ENCODE results near the gene CDK16.

CDK16 gene

DNA sequence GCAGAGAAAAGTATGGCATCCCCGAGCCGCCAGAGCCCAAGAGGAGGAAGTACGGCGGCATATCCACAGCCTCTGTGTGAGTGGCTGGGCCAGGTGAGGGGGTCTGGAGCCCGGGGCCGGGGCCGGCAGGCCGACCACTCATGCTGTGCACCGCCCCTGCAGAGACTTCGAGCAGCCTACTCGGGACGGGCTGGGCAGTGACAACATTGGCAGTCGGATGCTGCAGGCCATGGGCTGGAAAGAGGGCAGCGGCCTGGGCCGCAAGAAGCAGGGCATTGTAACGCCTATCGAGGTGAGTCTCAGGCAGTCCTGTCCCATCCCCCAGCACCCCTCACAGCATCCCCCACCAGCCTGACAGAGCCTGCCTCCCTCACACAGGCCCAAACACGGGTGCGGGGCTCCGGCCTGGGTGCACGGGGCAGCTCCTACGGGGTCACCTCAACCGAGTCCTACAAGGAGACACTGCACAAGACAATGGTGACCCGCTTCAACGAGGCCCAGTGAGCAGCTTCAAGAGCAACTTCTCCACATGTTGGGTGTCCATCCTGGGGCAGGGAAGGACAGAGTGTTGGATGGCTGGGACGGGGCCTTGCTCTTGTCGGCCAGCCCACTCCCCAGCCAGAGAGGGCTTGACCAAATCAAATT, 32.3 kb upstream of the CDK16 start:
- DNase-seq: no peak

- no peak for DNase-seq
Observed at GRCh38 chrX:47187106-47187677, 31.3 kb upstream of the CDK16 start.

- no peak for DNase-seq
Observed at GRCh38 chrX:47189906-47190305, 28.6 kb upstream of the CDK16 start.

DNA sequence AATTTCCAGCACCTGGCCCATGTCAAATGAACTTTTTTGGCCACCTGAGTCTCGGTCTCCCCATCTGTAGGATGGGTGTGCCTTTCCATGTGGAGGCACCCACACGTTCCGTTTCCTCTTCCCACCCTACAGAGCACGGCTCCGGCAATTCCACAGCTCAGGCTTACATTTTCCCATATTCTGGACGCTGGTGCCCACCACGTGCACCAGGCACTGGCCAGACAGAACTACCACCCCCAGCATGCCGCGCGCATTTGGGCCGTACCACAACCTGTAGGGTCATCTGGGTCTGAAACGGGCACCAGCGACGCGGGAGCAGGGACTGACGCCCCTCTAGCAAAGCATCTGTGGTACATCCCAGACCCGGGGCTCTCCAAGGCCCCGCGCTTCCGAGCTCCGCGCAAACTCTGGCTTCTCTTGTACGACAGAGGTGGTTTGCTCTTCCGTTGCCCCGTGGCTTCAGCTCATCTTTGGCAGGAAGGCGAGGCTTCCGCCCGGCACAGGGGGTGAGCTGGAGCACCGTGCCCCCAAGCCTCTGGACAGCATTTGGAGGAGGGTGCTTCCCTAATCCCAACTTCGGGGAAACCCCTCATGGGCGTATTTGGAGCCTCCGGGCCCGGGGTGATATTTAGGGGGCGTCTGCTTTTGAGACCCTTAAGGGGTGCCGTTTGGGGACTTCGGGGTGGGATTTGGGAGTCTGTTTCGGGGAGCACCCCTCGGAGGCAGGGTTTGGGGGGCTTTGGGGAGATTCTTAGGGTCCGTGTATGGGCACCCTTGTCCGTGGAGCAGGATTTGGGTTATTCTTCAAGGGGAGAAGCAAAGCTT, 27.8 kb upstream of the CDK16 start:
- peak; percentile 84 to 88 for DNase-seq

GRCh38 chrX:47191331-47191730, 27.1 kb upstream of the CDK16 start:
- peak; percentile 55 to 59 for DNase-seq

DNA sequence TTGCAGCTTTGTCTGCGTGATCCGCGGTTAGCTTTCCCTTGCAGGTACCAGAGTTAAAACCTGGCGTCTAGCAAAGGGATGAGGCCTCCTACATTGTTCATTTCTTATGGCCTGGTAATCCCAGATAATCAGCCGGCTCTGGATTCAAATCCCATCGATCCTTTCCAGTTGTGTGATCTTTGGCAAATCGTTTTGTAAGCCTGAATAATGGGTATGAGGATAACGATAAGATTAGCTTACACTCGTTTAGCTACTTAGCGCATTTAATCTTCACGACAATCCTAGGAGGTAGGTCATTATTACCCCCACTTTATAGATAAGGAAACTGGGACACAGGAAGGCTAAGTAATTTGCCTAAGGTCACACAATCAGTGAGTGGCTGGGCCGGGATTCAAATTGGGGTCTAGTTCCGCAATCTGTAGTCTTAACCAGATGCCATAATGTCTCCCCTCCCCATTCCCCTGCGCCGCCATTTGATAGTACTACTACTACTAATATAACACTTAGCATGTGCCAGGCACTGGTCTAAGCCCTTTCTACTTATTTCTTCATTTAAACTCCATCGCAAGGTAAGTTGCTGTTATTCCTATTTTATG, 26.6 kb upstream of the CDK16 start:
- DNase-seq: no peak

DNA sequence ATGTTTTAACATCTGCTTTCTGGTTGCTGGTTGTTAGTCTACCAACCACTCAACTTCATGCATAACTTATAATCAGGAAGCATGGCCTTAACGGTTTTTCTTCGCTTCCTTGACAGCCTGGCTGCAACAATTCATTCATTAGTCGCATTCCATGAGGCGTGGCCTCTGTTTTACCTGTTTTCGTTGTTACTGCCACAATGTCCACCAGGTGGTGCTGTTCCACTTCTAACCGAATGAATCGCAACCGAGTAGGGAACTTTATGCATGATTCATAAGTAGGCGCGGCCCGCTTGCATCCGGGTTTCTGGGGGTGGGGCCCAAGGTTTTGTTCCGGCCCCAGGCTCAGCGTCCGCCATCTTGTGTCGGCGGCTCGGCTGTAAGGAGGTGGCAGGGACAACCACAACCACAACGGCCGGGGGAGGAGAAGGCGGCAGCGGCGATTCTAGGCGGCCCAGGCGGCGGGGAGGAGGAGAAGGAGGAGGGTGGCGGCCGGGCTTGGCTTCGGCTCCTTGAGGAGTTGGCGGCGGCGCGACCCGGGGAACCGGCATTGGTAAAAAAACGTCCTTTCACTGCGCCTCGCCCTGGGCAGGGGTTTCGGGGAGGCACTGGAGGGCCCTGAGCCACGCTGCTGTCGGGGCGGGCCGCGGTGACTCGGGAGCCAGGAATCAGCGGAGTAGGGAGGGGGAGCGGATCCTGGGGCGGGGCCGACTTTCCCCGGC, 24.8 kb upstream of the CDK16 start, which contains the start of gene UBA1:
Gene UBA1 (plus strand): TSS at position 355 of the 719 bp plus-strand sequence. CDS start 4,974 bp downstream, outside the sequence.
- peak; percentile 97 to 99 for DNase-seq

DNA sequence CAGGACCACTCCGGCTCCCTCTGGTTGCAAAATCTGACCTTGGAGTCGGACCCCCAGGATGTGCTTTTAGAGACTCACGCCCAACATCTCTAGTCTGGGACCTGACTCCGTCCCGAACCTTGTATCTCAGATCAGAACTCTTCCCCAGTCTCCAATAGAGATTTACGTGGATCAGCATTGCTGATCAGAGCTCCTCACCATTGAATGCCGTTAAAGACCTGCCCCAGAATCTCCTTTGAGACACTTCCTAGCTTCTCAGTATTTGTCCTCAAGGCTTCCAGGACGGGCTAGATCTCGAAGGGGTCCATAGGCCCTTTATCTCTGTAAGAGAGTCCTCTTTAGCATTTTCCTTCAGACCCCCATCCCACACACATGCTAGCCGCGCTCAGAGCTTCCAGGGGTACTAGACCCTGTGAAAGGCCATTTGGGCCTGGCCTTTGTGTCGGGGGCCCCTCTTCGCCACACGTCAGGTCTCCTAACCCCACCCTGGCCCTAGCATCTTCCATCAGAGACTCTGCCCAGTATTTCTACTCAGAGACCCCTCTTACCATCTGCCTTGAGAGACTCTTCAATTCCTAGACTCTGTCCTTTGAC, 24.2 kb upstream of the CDK16 start:
- peak in 1 of 2 experiments; percentile 35 for DNase-seq

DNA sequence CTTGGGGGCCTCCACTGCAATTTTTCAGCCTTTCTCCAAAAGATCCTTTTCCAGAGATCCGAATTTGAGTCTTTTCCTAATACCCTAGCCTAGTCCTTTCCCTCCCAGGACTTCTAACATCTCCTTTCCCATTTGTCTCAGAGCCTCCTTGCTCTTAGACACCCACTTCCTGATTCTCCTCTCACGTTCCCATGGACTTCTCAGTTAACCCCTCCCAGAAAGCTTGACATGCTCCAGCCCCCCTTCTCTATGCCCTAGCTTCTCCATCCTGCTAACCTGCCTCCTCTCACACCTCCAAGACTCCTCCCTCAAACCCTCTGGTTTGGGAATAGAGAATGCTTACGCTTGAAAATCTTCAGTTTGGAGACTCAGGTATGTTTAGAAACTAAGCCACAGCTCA, 22.4 kb upstream of the CDK16 start:
- no peak for DNase-seq

DNA sequence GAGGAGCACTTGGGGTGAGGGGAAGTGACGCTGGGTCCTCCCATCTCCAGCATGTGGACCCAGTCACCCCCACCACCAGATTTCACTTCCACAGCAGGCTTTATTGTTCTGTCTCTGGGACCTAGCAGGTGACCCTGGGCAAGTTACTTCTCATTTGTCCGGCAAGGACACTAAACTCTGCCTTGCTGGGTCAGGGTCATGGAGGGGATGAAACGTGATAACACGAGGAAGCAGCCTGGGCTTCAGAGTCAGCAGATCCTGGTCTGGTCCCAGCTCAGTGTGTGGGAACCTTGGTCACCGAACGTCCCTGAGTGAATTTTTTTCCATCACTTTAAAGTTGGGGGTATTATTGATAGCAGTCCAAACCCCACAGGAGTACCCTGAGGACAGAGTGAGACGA, 21.0 kb upstream of the CDK16 start:
- DNase-seq: no peak

- DNase-seq: no peak
Observed at GRCh38 chrX:47198026-47198686, 20.3 kb upstream of the CDK16 start.

- no peak for DNase-seq
Observed at GRCh38 chrX:47198687-47199080, 19.8 kb upstream of the CDK16 start.

DNA sequence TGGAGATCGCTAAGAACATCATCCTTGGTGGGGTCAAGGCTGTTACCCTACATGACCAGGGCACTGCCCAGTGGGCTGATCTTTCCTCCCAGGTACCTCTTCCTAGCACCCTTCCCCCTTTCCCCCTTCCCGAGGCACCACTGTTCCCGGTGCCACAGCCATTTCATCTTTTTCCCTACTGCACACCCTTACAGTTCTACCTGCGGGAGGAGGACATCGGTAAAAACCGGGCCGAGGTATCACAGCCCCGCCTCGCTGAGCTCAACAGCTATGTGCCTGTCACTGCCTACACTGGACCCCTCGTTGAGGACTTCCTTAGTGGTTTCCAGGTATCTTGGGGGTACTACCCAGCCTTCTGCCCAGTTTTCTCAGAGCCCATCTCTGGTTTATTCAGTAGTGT, 19.2 kb upstream of the CDK16 start:
- no peak for DNase-seq

GRCh38 chrX:47200385-47201150, 17.9 kb upstream of the CDK16 start:
- DNase-seq: no peak

GRCh38 chrX:47201345-47201944, 17.0 kb upstream of the CDK16 start:
- DNase-seq: no peak

GRCh38 chrX:47202316-47202715, 16.2 kb upstream of the CDK16 start:
- DNase-seq: no peak

- no peak for DNase-seq
Observed at GRCh38 chrX:47202877-47203276, 15.6 kb upstream of the CDK16 start.

DNA sequence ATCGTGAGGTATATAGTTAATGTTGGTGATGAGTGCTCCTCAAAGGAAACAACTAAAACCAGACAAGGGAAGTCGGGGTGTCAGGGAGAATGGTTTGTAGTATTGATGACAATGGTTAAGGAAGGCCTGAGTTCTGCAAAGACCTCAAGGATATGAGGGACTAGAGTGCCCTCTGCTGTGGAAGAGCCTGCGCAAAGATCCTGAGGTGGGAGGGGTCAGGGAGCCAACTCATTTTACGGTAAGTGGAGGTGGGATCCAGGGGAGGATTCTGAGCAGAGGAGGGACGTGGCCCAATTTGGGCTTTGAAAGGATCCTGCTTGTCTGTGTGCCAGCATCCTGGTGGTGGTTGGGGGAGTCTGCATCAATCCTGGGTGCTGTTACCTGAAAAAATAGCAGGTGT, 13.5 kb upstream of the CDK16 start:
- DNase-seq: no peak

GRCh38 chrX:47206316-47206715, 12.2 kb upstream of the CDK16 start:
- DNase-seq: no peak

GRCh38 chrX:47208108-47208507, 10.4 kb upstream of the CDK16 start:
- no peak for DNase-seq

Measured in activated T-cell treated with anti-CD3 and anti-CD28 coated beads, Interleukin-2, amount 50 U/mL, for 48 hours (primary cell).